Fibroblast of pulmonary artery (primary cell): ENCODE measurements around the gene KLF8.

Source experiments
- DNase-seq: peaks from one replicate; pipeline ENCODE4 v3.0.0-alpha.2; 2010; ENCODE audit warnings: low read depth
- H3K4me3 ChIP-seq: replicated peaks from 2 replicates; pipeline ENCODE4 v1.5.1; 2011; ENCODE audit warnings: low read depth, mild to moderate bottlenecking, control low read depth, low read length, moderate library complexity
- TF ChIP-seq, protein P1 (sequence below): IDR thresholded peaks from 2 replicates; pipeline ENCODE4 v1.5.1; 2011; ENCODE audit warnings: mild to moderate bottlenecking, control low read depth, low read length, inconsistent platforms; ENCODE audit errors: missing control alignments

KLF8 gene

DNA sequence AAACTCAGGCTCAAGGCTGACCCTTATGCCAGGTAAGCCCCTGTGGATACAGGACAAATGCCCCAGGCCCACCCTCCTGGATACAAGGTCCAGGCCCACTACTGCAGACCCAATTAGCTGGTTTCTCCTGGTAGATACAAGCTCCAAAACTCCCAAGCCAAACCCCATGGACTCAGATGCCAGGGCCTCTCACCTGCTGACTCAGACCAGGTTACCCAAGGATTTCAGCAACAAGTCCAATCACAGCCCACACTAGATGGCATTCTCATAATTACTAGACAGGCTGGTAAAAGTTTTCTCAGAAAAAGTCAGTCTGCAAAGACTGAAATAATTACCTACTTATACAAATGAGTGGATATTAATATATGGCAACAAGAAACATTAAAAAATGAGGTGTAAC lies 87.0 kb downstream of the KLF8 start:
- TF ChIP-seq, protein P1, sequence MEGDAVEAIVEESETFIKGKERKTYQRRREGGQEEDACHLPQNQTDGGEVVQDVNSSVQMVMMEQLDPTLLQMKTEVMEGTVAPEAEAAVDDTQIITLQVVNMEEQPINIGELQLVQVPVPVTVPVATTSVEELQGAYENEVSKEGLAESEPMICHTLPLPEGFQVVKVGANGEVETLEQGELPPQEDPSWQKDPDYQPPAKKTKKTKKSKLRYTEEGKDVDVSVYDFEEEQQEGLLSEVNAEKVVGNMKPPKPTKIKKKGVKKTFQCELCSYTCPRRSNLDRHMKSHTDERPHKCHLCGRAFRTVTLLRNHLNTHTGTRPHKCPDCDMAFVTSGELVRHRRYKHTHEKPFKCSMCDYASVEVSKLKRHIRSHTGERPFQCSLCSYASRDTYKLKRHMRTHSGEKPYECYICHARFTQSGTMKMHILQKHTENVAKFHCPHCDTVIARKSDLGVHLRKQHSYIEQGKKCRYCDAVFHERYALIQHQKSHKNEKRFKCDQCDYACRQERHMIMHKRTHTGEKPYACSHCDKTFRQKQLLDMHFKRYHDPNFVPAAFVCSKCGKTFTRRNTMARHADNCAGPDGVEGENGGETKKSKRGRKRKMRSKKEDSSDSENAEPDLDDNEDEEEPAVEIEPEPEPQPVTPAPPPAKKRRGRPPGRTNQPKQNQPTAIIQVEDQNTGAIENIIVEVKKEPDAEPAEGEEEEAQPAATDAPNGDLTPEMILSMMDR: no peak
- H3K4me3 ChIP-seq: no peak overlapping the region
- no peak for DNase-seq
